GM15510 (cell line): ENCODE measurements around the gene LRBA.

ENCODE experiments used
- POLR2A ChIP-seq: IDR thresholded peaks from 3 replicates; pipeline ENCODE4 v1.6.1; 2011; ENCODE audit warnings: borderline replicate concordance; ENCODE audit not compliant: insufficient read length; ENCODE audit errors: extremely low read depth

The LRBA gene

DNA sequence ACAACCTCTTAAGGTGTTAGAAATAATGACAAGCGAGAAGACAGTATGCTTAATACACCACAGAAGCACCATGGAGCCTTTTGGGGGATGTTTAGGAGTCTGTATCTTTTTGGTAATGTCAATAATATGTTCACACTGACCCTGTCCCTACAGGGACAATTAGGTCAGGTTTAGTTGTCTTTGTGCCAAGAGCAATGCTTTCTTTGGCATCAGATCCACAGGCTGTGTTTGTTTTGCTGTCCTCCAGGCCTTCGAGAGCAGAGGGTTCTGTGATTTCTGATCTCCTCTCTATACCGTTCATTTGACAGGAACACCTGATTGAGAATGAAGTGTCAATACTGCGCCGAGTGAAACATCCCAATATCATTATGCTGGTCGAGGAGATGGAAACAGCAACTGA is 783.1 kb downstream of the LRBA start:
- no peak for TF ChIP-seq POLR2A

DNA sequence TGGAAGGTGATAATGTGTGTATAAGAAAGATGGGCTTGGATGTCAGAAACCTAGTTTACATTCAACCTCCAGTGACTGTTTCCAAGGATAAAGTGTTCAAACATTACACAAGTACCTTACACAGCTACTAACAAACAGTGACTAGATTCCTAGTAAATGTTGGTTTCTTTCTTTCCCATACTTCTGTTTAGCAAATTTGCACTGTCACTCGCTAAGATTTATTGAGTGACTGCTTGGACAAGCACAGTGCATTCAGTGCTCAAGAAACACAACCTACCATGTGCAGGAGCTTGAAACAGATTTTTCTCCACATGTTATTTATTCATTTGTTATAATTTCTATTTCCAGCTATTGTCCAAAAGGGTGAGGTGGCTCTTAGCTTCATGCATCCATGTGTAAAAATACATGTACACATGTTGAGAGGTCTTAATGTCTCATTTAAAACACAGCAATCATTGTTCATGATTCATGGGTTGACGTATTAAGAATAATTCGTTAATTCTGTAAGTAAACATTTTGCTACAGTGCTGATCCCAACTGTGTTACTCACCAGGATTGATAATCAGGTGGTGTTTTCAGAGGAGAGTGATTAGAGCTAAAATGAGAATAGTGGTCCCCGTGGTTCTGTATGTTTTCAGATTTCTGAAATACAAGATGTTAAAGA is 783.8 kb downstream of the LRBA start:
- TF ChIP-seq POLR2A, result no peak

DNA sequence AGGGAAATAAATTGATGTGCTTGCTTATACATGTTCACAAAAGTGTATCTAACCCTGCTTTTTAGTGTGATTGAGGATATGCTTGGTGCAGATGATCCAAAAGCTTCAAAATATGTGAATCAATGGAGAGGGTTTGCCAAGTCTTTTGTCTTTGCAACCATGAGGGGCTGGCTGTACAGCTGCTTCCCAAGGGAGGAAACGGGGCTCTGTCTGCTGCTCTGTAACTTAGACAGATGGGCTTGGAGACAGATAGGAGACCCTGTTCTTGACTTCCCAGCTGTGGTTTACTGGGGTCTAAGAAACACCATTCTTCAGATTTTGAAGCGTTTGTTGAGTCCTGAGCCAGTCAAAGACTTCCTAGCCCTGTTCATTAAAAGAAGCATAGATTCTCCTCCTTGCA is 784.5 kb downstream of the LRBA start:
- TF ChIP-seq POLR2A, result no peak

DNA sequence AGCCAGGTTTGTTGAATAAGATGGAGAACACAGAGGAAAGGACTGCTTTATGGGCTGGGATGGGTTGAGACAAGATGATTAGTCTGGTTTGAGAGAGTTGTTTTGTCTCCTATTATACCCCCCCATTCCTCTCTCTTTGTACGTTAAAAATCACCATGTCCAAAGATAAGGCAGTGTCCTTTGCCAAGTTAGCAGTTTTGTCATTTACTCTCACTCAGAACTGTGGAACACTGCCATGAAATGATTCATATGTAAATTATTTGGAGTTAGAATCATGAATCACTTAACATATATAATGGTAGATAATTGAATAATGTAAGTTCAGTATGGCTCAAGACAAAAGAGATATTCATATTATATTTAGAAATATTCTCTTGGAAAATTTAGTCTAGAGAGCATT is 785.6 kb downstream of the LRBA start:
- no peak for TF ChIP-seq POLR2A

DNA sequence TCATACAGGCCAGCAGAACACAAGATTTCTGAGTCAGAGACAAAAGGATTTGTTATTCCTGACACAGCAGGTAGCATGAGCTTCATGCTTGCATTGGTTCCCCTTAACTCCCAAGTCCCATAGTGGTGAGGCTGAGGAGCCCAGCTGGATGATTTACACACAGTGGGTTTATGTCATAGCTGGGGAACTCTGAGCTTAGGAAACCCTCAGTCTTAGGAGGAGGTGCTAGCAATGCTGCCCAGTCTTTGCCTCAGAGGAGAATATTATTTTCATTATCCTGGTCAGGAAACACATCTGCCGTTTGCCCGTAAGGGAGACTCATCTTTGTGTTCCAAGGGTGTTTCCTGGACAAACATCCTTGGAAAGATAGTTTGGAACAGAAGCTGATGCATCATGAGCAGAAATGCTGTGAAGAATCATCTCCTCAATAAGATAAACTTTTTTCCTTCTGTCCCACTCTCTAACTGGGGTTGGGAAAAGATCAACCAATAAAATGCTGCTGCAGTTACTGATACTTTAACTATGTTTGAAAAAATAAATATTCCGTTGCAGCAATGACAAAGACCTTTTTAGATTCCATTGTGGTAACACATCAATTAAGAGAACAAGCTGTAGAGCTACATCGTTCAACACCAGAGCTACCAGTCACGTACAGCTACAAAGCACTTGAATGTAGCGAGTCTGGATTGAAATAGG is 790.0 kb downstream of the LRBA start:
- no peak for TF ChIP-seq POLR2A

DNA sequence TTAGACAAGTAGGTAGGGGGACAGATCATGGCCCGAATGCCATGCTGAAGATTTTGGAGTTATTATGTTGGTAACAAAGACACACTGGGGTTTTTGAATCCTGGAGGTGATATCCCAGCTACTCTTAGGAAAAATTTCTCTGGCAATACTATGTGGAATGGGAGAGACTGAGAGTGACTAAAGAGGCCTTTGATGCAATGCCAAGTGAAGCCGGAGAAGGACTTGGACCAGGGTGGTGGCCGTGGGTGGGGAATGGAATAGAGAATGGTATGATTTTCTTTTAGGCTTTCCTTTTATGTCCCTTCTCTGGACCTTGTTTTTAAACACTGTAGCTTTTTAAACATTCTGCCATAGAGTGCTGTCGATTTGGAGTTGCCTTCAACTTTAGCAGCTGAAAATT is 795.2 kb downstream of the LRBA start:
- TF ChIP-seq POLR2A, result no peak

DNA sequence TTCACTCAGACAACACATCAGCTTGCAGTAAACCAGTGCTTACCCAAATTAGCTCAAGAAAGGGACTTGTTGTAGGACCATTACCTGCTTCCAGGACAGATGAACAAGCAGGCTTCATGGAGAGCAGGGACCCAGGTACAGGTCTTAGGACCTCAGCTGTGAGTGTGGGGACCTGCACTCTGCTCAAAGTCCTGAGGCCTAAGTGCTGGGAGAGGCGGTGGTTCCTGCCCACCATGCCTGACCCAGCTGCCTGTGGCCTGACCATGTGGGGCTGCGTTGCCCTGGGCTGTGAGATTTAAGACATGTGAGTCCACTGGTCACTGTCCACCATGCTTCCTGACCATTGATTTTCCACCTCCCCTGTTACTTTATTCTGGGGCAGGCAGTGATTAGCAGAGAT is 796.6 kb downstream of the LRBA start:
- TF ChIP-seq POLR2A, result no peak

DNA sequence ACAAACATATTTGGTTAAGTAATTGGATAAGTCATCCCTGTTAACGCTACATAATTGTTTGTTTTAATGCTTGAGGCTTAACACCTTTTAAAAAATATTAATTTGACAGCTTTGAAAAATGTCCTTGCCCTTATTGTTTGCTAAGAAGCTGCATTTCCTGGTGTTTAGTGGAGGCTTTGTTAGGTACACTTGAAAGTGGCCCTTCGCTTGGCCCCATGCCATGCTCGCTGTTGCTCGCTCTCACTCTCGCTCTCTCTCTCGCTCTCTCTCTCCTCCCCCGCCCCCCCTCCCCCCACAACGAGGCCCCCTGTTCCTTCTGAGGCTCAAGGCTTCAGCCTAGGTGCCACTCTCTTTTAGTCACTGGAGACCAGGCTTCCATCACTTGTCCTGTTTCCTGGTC is 797.3 kb downstream of the LRBA start:
- TF ChIP-seq POLR2A, result no peak

DNA sequence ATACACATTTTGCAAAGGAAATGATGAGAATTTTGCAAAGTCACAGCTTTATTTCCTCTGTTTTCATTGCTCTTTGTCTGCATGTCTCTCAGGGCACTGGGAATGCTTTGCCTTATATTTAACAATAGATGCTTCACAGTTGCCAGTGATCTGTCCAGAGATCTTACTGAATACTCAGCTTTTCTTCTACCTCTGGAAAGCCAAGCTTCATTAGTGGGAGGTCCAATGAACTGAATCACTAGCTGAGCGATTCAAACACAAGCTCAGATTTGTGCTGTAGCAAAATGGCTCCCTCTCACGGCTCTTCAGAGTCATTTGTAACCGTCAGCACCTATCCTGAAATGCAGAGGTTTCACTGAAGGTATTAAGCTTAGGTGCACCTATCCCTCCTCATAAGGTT is 797.9 kb downstream of the LRBA start:
- no peak for TF ChIP-seq POLR2A

DNA sequence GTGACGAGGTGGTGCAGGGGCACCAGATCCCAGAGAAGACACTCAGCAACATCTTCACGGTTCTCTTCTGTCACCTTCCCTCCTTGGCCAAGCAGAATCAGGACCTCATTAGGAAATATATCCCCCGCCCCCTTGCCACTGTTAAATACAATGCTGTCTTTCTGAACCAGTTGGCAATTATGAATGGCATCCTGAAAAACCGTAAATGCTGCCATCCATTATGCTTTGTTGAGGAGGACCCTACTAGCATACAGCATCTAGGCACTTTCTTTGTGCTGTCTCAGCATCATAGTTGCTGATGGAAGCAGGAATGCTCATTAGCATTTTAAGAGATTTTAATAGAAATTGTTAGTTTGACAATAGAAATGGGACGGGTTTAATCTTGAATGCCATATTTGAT is 798.4 kb downstream of the LRBA start:
- TF ChIP-seq POLR2A, result no peak

DNA sequence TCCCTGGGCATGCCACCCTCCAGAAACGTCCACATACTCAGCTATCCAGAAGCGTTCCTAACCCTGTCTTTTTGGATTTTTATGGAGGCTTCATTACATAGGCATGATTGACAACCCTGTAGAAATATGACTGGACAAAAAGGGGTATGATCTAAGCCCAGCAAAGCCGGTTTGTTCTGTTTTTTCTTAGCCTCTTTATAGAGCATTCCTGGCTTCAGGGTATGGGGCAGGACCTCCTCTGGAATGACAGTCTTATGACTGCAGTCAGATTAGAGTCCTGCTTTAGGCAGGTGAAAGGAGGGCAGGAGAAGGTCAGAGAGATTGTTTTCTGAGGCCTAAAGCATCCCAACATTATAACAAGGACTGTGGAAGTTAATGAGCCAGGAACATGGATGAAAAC is 799.5 kb downstream of the LRBA start:
- TF ChIP-seq POLR2A, result no peak
